ENCODE data around the gene ADRA2C. TPM values are rescaled to one million over a fixed set of nuclear protein-coding genes. Genes with fewer than 3 reads are reported as not detected.

ADRA2C gene
- total RNA-seq, 3 donors from 2014 or later = 1.6 to 6.9 (median 3.5) TPM

DNA sequence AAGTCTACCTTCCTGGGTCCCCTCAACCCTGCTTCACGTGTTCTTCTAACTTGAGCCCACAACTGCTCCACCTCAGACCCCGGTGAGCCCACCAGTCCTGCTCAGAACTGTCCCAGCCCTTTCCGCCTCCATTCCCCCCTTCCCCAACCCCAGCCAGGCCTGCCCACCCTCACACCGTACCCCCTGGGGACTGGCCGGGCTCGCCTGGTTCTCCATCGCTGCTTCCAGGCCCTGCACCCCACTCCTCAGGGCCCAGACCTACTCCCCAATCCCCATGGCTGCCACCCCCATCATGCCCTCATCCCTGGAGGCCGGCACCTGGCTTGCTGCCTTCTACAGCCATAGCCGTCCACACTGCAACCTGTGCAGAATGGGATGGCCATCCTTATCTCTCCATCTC lies 23.4 kb downstream of the ADRA2C start:
- DNase-seq (ENCODE audit: low spot score in 2 of 2) = no peak
- H3K27me3 ChIP-seq = peaks cover 0 to 13% of the 10 kb centered on the region in 2 donors
- no peaks in the 10 kb centered on the region for H3K36me3 ChIP-seq
- no peaks in the 10 kb centered on the region for H3K4me1 ChIP-seq
- TF ChIP-seq, protein P1, sequence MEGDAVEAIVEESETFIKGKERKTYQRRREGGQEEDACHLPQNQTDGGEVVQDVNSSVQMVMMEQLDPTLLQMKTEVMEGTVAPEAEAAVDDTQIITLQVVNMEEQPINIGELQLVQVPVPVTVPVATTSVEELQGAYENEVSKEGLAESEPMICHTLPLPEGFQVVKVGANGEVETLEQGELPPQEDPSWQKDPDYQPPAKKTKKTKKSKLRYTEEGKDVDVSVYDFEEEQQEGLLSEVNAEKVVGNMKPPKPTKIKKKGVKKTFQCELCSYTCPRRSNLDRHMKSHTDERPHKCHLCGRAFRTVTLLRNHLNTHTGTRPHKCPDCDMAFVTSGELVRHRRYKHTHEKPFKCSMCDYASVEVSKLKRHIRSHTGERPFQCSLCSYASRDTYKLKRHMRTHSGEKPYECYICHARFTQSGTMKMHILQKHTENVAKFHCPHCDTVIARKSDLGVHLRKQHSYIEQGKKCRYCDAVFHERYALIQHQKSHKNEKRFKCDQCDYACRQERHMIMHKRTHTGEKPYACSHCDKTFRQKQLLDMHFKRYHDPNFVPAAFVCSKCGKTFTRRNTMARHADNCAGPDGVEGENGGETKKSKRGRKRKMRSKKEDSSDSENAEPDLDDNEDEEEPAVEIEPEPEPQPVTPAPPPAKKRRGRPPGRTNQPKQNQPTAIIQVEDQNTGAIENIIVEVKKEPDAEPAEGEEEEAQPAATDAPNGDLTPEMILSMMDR (IDR thresholded peaks at IDR 0.05) = no peak
- no peak for TF ChIP-seq POLR2A (IDR thresholded peaks at IDR 0.05)
- H3K4me3 ChIP-seq = no peak overlapping the region
- H3K9me3 ChIP-seq = no peaks in the 10 kb centered on the region
- no peak overlapping the region for H3K27ac ChIP-seq
- intact Hi-C loops (cut with DNase I; ENCODE audit: low total_unique reads) = no loop called here

DNA sequence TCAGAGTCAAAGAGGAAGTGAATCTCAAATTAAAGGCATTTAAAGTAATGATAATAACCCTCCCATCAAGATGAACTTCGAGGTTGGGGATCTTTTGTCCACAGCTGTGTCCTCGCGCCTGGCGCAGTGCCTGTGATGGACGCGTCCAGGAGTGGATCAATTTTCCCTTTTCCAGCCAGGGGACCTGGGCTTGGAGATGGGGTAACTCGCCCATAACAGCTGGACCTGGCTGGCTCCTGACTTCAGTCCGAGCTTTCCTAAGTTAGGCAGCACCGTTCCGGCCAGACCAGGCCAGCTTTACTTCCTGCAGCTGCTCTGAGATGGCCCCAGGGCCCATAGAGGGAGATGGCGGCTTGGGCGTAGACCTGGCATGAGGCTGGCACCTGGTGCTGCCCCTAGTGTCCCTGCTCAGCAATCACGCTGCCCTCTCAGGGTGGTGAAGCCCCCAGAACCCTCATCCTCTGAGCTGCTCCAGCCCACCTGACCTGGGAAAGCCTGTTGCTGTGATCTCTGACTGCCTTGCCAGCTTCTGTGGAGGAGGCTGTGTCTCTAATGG lies 23.9 kb downstream of the ADRA2C start:
- intact Hi-C loops (cut with DNase I; ENCODE audit: low total_unique reads) = no loop called here
- Histone ChIP-seq H3K4me1 (no peaks in the 10 kb centered on the region), H3K27me3 (peaks cover 0 to 13% of the 10 kb centered on the region in 2 donors)

DNA sequence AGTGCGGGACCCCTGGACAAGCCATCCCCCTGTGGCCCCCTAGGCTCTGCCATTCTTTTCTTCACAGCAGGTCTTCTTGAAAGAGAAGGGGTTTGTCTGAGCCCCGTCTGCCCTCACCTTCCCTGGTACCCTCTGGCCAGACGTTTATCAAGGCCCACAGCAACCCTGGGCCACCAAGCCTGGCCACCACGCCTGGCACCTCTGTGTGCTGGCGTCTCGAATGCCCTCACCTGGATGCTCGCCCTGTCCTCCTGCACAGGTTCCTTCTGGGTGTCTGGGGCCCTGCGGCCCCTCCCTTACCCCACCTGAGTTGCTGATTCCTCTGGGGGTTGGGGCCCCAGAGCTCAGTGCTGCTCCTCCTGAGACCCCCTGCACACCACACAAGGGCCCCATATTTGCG lies 25.1 kb downstream of the ADRA2C start:
- Histone ChIP-seq H3K27ac (no peak overlapping the region), H3K4me3 (no peak overlapping the region), H3K27me3 (peaks cover 0 to 13% of the 10 kb centered on the region in 2 donors), H3K4me1 (no peaks in the 10 kb centered on the region), H3K36me3 (no peaks in the 10 kb centered on the region), H3K9me3 (peaks cover 6 to 14% of the 10 kb centered on the region in 2 donors)
- intact Hi-C loops (cut with DNase I; ENCODE audit: low total_unique reads) = no loop called here
- DNase-seq (ENCODE audit: low spot score in 2 of 2) = no peak
- TF ChIP-seq POLR2A (IDR thresholded peaks at IDR 0.05) (no peak), POLR2AphosphoS5 (IDR thresholded peaks at IDR 0.05) (no peak)
- TF ChIP-seq, protein P1 (IDR thresholded peaks at IDR 0.05) = no peak

More for the DNA sequence above, 23.9 kb downstream of the ADRA2C start:
- Histone ChIP-seq H3K27ac (no peak overlapping the region), H3K4me3 (no peak overlapping the region), H3K9me3 (peaks cover 0 to 2% of the 10 kb centered on the region in 2 donors), H3K36me3 (no peaks in the 10 kb centered on the region)
- DNase-seq (ENCODE audit: low spot score in 2 of 2) = no peak
- TF ChIP-seq, protein P1 (IDR thresholded peaks at IDR 0.05) = no peak
- TF ChIP-seq POLR2A (IDR thresholded peaks at IDR 0.05) (no peak), POLR2AphosphoS5 (IDR thresholded peaks at IDR 0.05) (no peak)

DNA sequence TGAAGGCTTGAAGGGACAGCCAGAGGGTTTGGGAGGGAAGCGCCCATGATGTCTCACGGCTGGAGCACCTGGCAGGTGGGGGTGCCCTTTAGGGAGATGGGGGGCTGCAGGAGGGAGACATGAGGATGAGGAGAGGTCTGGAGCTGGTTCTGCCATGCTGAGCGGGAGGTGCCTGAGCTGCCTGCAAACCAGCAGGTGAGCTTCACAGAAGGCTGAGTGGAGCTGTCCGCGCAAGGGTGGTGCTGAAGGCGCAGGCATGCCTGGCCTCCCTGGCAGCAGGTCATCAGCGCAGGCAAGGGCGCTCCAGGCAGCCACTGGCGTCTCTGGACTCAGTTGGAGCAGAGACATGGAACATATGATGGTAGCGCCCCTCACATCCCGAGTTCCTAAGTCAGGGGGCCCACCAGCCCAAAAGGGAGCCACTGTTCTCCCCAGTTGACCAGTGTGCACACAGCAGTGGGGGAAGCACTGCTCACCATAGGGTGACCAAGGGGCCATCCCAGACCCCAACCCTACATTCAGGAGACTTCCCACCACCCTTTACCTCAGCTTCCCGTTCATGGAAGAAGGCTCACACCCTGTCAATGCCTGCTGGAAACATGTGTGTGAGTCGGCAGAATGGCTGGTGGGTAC lies 25.8 kb downstream of the ADRA2C start:
- H3K27ac ChIP-seq = no peak overlapping the region
- intact Hi-C loops (cut with DNase I; ENCODE audit: low total_unique reads) = no loop called here
- TF ChIP-seq POLR2AphosphoS5 (IDR thresholded peaks at IDR 0.05) = no peak
- no peak for TF ChIP-seq POLR2A (IDR thresholded peaks at IDR 0.05)
- TF ChIP-seq, protein P1 (IDR thresholded peaks at IDR 0.05) = no peak
- peaks cover 0 to 13% of the 10 kb centered on the region in 2 donors for H3K27me3 ChIP-seq
- no peaks in the 10 kb centered on the region for H3K4me1 ChIP-seq
- peak in 1 of 2 donors; percentile 64 for DNase-seq (ENCODE audit: low spot score in 2 of 2)
- no peak overlapping the region for H3K4me3 ChIP-seq
- no peaks in the 10 kb centered on the region for H3K36me3 ChIP-seq
- peaks cover 10 to 22% of the 10 kb centered on the region in 2 donors for H3K9me3 ChIP-seq

DNA sequence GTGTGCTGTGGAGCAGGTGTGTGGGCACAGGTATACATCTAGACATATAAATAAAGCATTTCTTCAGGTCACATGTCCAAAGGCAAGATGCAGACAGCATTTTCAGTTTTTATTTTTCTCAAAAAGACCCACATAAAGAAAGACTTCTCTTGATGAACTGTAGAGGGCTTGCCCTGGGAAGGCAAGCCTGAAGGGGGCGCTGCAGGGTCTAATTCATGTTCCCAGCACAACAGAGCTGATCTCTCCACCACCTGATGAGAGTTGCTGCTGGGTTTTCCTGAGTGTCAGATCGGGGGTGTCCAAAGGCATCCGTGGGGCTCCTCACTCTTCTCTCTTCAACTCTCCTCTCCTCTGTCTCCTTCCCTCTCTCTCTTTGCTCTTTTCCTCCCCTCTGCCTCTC lies 26.6 kb downstream of the ADRA2C start:
- no peaks in the 10 kb centered on the region for H3K36me3 ChIP-seq
- intact Hi-C loops (cut with DNase I; ENCODE audit: low total_unique reads) = no loop called here
- H3K4me1 ChIP-seq = no peaks in the 10 kb centered on the region
- DNase-seq (ENCODE audit: low spot score in 2 of 2) = no peak
- TF ChIP-seq, protein P1 (IDR thresholded peaks at IDR 0.05) = no peak
- TF ChIP-seq POLR2A (IDR thresholded peaks at IDR 0.05) (no peak), POLR2AphosphoS5 (IDR thresholded peaks at IDR 0.05) (no peak)
- peaks cover 10 to 23% of the 10 kb centered on the region in 2 donors for H3K9me3 ChIP-seq
- H3K27ac ChIP-seq = no peak overlapping the region
- H3K27me3 ChIP-seq = peaks cover 0 to 18% of the 10 kb centered on the region in 2 donors
- no peak overlapping the region for H3K4me3 ChIP-seq
